Activated T-cell treated with anti-CD3 and anti-CD28 coated beads, Interleukin-2, amount 50 U/mL, for 4 hours (primary cell): ENCODE results near the gene TSHZ3. TPM values are rescaled to one million over a fixed set of nuclear protein-coding genes. Genes with fewer than 3 reads are reported as not detected.

Source experiments
- ATAC-seq, 2 donors: fragments of 200-7000 bp; cut with Tn5 transposase; one replicate each; pipeline ENCODE4 v1.10.0; 2021
- DNase-seq: peaks from one replicate; pipeline ENCODE4 v3.0.0-alpha.2; 2020
- H3K27me3 Mint-ChIP-seq: one replicate; pipeline ENCODE4 v1.8.0; 2021; ENCODE audit warnings: low read depth, mixed read lengths
- H3K36me3 Mint-ChIP-seq: one replicate; pipeline ENCODE4 v1.8.0; 2022; ENCODE audit warnings: mixed read lengths; ENCODE audit not compliant: insufficient read depth
- H3K4me1 Mint-ChIP-seq: one replicate; pipeline ENCODE4 v1.8.0; 2021; ENCODE audit warnings: low read depth, mixed read lengths
- H3K4me3 Mint-ChIP-seq: one replicate; pipeline ENCODE4 v1.8.0; 2021; ENCODE audit warnings: mild to moderate bottlenecking, moderate library complexity, mixed read lengths
- H3K9me3 Mint-ChIP-seq: one replicate; pipeline ENCODE4 v1.8.0; 2021; ENCODE audit warnings: mixed read lengths
- total RNA-seq, 3 donors: library from RNA; stranded (reverse); gene quantifications; one replicate each; pipeline ENCODE4 v1.2.1, GENCODE V29; 2021

TSHZ3 gene
- total RNA-seq, 3 donors from 2014 or later = 0.25 to 0.95 (median 0.63) TPM

DNA sequence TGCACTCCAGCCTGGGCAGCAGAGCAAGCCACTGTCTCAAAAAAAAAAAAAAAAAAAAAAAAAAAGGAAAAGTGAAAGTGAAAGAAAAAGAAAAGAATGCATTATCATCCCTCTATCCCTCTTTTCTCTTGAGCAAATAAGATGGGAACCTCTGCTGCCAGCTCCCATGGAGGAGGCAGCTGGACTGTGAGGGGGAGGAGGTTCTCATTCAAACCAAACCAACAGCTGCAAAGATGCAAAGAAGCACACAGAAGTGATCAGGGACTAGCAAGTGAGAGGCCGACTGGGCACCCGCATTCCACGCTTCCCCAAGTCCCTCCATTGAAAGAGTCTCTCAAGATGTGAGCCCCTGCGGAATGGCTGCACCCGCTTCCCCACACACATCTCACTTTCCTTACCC is 63.5 kb downstream of the TSHZ3 start:
- ATAC-seq = no peak
- Mint-ChIP-seq H3K27me3 (no peaks in the 10 kb centered on the region), H3K36me3 (no peaks in the 10 kb centered on the region), H3K9me3 (no peaks in the 10 kb centered on the region), H3K4me1 (peaks cover 3% of the 10 kb centered on the region), H3K4me3 (no peak overlapping the region)
- no peak for DNase-seq

DNA sequence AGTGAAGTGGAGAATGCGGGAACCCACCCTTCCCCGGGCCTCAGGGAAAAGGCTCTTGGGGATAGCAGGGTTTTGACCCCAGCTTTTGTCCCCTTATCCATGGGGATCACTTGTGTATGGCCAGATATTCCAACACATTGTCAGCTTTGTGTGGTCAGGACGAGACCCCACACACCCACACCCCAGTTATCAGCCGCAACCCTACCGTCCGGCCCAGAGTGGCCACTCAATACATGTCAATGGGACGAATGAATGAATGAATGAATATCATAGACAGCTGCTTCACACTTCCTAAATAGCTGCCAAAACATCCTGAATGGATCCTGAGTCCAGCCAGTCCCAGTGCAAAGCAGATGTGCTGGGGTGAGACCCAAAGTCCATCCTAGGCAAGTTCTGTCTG is 64.6 kb downstream of the TSHZ3 start:
- Mint-ChIP-seq H3K4me1 (peaks cover 3% of the 10 kb centered on the region), H3K4me3 (no peak overlapping the region), H3K36me3 (no peaks in the 10 kb centered on the region), H3K9me3 (no peaks in the 10 kb centered on the region), H3K27me3 (no peaks in the 10 kb centered on the region)
- DNase-seq (no peak), ATAC-seq (no peak)

DNA sequence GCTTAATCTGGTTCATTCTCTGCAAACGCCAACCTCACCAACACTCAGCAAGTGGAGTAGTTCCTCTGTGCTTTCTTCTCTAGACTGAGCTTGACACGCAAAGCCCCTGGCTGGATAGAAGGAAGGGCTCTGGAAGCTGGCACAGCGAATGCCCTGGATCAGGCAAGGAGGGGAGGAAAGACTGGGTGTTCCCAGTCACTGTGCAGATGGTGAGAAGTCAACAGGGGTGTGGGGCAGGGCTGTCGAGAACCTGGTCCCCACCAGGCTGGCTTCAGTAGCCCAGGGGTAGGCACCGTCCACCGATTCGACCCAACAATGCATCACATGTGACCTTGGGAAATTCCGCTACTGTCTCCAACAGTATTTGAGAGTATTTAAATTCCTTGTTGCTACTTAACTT is 65.5 kb downstream of the TSHZ3 start:
- ATAC-seq = no peak
- Mint-ChIP-seq H3K4me3 (no peak overlapping the region), H3K9me3 (no peaks in the 10 kb centered on the region), H3K36me3 (peaks cover under 1% of the 10 kb centered on the region), H3K4me1 (peaks cover 3% of the 10 kb centered on the region), H3K27me3 (no peaks in the 10 kb centered on the region)
- no peak for DNase-seq

DNA sequence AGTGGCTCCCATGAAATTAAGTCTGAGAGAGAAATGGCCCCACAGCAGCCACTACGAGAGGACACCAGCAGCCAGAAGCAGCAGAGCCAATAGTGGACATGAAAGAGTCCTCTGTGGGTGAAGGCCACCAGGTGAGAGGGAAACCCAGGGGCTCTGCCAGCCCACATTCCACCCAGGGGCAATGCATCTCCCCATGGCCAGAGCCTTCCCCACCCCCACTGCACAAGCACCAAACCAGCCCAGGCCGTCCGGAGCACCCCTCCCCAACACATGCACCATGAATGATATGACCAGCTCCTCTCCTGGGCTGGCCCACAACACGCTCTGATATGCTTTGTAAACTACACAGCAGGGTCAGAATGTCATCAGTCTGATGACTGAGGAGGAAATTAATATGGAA is 66.9 kb downstream of the TSHZ3 start:
- H3K36me3 Mint-ChIP-seq = peaks cover 5% of the 10 kb centered on the region
- DNase-seq = no peak
- ATAC-seq = no peak
- H3K4me3 Mint-ChIP-seq = no peak overlapping the region
- H3K4me1 Mint-ChIP-seq = peaks cover 3% of the 10 kb centered on the region
- no peaks in the 10 kb centered on the region for H3K9me3 Mint-ChIP-seq
- H3K27me3 Mint-ChIP-seq = no peaks in the 10 kb centered on the region

DNA sequence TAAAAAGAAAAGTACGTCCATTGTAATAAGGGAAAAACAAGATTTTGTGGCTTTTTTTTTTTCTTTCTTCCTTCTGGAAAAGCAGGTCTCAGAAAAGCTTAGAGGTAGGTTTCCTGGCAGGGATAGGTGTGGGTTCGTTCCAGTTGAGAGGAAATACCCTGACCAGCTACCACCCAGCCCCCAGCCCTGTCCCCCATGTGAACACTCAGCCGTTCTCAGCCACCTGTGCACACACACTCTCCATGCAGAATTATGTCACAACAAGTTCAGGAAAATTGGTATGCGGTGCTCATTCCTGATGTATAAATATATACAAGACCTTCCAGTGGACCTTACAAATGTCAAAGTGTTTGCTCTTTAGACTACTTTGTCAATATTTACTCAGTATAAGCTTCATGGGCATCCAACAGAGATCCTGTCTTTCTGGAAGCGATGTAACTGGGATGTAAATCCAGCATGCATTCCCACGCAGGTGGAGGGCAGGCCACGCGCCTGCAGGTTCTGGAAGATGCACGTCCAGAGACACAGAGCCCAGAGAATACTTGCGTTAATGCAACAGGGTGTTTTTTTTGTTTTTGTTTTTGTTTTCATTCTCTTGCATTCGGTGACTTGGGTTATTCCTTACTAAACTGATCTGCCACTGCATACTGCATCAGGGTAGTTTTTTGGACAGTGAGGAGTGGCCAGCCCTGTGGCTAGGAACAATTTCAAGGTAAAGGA is 68.8 kb downstream of the TSHZ3 start:
- Mint-ChIP-seq H3K4me3 (no peak overlapping the region), H3K9me3 (no peaks in the 10 kb centered on the region), H3K27me3 (no peaks in the 10 kb centered on the region), H3K4me1 (no peaks in the 10 kb centered on the region), H3K36me3 (peaks cover 5% of the 10 kb centered on the region)
- DNase-seq = no peak
- ATAC-seq = no peak

DNA sequence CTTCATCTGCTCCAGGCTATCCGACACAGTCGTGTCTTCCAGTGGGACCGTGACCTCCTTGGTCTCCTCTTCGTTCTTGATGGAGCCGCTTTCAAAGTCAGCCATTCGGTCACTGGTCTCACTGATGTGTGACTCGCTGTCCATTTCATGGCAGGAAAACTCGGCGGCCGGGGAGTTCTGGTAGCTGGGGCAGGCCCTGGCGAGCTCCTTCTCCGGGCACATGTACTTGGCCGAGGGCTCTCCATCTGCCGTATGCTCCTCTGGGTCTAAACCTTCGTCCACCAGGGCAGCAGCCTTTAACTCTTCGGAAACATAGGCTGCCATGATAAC is 69.8 kb downstream of the TSHZ3 start:
- H3K36me3 Mint-ChIP-seq = peaks cover 5% of the 10 kb centered on the region
- no peaks in the 10 kb centered on the region for H3K27me3 Mint-ChIP-seq
- no peak for ATAC-seq
- no peak for DNase-seq
- H3K4me3 Mint-ChIP-seq = no peak overlapping the region
- peaks cover 2% of the 10 kb centered on the region for H3K4me1 Mint-ChIP-seq
- no peaks in the 10 kb centered on the region for H3K9me3 Mint-ChIP-seq

DNA sequence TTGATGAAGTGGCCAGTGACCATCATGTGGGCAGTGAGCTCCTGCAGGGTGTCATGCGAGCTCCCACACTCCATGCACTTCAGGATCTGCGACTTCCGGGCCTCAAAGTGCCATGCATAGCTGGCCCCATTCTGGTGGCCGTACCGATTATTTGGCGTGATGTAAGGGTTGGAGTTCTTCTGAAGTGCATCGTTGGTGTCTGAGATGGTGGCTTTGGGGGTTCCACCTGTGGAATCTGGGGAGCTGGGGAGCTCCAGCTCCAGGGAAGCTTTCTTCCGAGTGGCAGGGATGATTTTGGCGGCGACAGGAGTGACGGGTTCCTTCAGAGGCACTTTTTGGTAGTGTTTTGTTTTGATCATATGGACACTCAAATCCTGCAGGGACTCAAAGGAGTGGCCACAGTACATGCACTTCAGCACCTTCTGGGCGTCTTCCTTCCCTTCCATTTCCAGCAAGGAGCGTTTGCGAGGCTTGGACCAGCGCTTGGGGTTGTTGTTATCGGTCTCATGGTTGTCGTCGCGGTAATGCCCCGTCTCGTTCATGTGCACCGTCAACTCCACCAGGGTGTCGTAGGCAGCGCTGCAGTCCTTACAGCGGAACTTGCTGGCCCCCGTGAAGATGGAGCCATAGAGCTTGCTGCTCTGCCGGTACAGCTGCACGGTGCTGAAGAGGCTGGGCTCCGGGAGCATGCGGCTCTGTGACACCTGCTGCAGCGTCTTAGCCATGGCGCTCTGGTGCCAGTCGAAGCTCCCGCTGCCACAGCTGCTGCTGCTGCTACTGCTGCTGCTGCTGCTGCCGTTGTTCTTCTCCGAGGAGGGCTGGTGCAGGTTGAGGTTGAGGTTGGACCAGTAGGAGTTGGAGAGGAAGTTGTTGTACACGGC is 70.4 kb downstream of the TSHZ3 start:
- Mint-ChIP-seq H3K9me3 (no peaks in the 10 kb centered on the region), H3K36me3 (peaks cover 5% of the 10 kb centered on the region), H3K4me1 (peaks cover 2% of the 10 kb centered on the region), H3K4me3 (no peak overlapping the region), H3K27me3 (no peaks in the 10 kb centered on the region)
- no peak for DNase-seq
- ATAC-seq = no peak

DNA sequence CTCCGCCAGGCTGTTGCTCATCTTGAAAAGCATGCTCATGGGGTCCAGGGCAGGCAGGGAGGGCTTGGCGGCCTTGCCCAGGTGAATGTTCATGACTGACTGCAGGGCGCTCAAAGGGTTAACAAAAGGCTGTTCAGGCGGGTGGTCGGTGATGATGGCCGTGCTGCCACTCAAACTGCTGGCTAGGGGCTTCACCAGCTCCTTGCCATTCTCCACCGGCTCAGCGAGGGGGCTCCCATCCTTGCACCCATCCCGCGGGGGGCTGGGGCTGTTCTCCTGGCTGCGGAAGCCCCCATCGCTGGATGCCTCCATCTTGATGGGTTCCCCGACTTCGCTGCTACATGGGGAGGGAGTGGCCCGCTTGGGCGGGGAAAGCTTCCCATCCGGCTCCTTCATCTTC is 71.7 kb downstream of the TSHZ3 start:
- no peak overlapping the region for H3K4me3 Mint-ChIP-seq
- ATAC-seq (no peak), DNase-seq (no peak)
- no peaks in the 10 kb centered on the region for H3K9me3 Mint-ChIP-seq
- peaks cover 2% of the 10 kb centered on the region for H3K4me1 Mint-ChIP-seq
- no peaks in the 10 kb centered on the region for H3K27me3 Mint-ChIP-seq
- peaks cover 5% of the 10 kb centered on the region for H3K36me3 Mint-ChIP-seq

DNA sequence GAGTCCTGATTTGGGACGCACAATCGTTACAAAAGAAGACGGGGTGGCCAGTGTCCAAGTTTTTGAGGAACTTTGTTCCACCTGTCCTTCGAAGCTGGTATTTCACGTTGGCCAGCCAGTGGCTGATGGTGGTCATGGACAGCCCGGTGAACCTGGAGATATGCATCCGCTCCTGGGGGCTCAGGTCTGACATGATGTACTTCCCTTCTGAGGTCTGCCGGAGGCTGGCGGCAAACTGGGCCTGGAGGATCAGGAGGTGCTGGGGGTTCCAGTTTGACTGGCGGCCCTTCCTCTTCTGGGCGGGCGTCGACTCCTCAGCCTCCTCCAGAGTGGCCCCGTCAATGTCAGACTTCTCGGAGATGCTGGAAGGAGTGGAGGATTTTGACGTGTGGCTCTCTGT is 72.4 kb downstream of the TSHZ3 start:
- Mint-ChIP-seq H3K27me3 (no peaks in the 10 kb centered on the region), H3K4me3 (no peak overlapping the region), H3K36me3 (peaks cover 5% of the 10 kb centered on the region), H3K4me1 (peaks cover 2% of the 10 kb centered on the region), H3K9me3 (no peaks in the 10 kb centered on the region)
- ATAC-seq (no peak), DNase-seq (no peak)

DNA sequence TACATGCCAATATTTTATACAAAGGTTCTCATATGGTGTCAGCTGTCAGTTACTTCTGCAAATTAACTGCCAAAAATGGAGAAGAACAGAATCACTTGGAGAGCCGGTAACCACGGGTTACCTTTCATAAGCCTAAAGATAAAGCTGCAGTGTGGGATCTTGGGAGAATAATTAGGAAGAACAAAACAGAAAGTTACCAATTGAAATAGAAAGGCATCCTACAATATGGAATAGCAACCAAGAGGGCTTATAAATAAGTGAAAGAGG is 74.2 kb downstream of the TSHZ3 start:
- ATAC-seq (no peak), DNase-seq (no peak)
- Mint-ChIP-seq H3K9me3 (no peaks in the 10 kb centered on the region), H3K36me3 (peaks cover 5% of the 10 kb centered on the region), H3K4me3 (no peak overlapping the region), H3K4me1 (peaks cover 2% of the 10 kb centered on the region), H3K27me3 (no peaks in the 10 kb centered on the region)

DNA sequence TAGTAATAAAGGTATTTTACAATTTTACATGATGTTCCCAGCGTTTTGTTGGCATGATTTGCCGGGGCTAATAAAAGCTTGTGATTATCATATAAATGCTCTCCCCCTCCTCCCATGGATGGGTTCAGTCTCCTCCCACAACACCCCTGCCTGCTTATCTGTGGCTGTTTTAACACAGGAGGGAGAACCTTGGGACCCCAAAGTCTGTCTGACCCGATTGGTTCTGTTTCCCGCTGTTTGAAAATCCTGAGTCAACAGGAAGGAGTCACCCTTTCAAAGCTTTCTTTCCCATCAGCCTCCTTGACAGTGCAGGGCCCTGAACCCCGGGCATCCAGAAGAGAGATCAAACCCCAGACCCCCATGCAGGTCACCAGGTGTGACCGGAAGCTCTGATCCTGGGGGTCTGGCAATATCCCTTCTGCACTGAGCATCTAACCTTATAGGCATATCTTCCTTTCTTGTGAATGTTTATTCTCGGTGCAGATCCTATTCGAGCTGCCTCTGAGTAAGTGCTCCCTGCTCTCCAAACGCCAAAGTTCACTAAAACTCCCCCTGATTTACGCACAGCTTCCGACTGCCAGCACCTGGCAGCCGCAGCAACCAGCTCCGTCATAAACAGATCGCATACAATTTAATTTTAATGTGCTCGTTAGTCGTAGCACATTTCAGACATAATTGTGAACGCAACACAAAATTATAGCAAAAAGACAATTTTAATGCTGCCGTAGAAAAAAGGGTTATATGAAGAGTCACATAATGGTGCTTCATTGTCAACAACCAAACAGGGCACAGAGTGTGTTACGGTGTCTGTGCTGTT is 74.8 kb downstream of the TSHZ3 start:
- no peaks in the 10 kb centered on the region for H3K9me3 Mint-ChIP-seq
- no peak for DNase-seq
- H3K4me3 Mint-ChIP-seq = no peak overlapping the region
- ATAC-seq = no peak
- H3K27me3 Mint-ChIP-seq = no peaks in the 10 kb centered on the region
- peaks cover 5% of the 10 kb centered on the region for H3K36me3 Mint-ChIP-seq
- peaks cover 2% of the 10 kb centered on the region for H3K4me1 Mint-ChIP-seq

DNA sequence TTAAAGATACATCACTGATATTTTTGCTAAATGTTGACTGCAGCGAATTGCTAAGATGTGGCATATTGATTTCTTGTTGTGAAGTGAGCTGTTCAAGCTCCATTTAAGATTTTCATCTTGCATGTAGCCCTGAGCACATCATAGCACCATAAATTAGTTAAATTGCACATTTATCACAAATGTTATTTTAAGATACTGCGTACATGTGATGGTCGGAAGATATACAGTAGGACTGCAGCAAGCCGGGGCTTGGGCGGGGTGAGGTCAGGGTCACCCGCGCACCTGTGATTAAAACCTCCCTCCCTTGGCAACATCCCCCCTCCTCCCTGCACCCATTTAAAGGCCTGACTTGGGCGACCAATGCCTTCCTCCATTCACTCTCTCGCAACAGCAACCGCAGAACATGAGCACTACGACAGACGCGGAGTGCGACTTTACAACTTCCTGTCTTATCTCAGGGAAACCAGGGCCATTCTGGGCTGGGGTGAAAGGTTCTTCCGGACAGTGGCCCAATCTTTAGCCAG is 76.6 kb downstream of the TSHZ3 start:
- DNase-seq (no peak), ATAC-seq (no peak)
- Mint-ChIP-seq H3K9me3 (no peaks in the 10 kb centered on the region), H3K4me3 (no peak overlapping the region), H3K27me3 (no peaks in the 10 kb centered on the region), H3K36me3 (no peaks in the 10 kb centered on the region), H3K4me1 (peaks cover 2% of the 10 kb centered on the region)

DNA sequence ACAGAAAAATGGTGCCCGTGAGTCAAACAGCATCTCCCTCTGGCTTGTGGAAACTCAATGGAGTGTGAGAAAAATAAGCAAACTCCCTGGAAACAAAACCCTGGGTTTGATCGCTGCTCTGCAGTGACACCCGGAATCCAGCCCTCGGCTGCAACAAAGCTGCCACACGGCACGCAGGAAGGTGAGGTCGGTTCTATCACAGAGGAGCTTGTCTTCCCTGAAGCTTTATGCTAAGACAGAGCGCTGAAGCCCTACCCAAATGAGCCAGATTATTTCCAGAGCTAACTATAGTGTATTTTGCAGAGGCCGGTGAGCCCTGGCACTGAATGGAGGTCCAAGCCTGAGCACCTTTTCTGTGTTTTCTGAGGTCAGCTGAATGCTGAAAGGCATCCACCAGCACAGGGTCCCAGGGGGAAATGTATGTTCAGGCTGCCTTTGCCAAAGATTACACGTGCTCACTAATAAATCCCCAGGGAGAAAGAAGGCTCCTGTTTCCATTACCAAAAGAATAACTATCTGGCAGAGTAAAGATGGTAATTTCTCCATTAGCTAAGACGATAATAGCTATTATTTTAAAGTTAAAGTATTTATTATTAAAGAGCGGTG is 77.8 kb downstream of the TSHZ3 start:
- Mint-ChIP-seq H3K36me3 (no peaks in the 10 kb centered on the region), H3K27me3 (no peaks in the 10 kb centered on the region), H3K4me3 (no peak overlapping the region), H3K9me3 (no peaks in the 10 kb centered on the region), H3K4me1 (peaks cover 2% of the 10 kb centered on the region)
- ATAC-seq = no peak
- DNase-seq = no peak

DNA sequence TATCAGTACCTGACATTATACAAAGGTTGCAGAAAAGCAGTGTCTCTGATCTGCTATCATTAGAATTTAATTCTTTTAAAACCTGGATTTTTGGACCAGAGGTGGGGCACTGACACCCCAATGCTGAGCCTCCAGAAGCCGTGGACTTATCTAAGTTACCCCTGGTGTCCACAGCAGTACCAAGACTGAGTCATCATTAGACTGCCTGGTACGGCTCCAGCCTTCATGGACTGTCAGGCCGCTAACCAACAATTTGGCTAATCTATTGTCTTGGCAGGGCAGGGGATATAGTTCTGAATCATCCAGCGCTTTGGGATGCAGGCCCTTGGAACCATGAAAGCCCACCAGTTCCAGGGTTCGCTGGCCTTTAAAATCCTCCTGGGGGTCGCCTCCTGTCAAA is 78.3 kb downstream of the TSHZ3 start:
- H3K4me3 Mint-ChIP-seq = no peak overlapping the region
- peaks cover 2% of the 10 kb centered on the region for H3K4me1 Mint-ChIP-seq
- no peaks in the 10 kb centered on the region for H3K27me3 Mint-ChIP-seq
- DNase-seq (no peak), ATAC-seq (no peak)
- H3K9me3 Mint-ChIP-seq = no peaks in the 10 kb centered on the region
- no peaks in the 10 kb centered on the region for H3K36me3 Mint-ChIP-seq
